ENCODE measurements around the gene UVSSA. TPM values are rescaled to one million over a fixed set of nuclear protein-coding genes. Genes with fewer than 3 reads are reported as not detected.
"Not testable (repeated sequence)": the region's sequence is repeated elsewhere in the genome, so short reads cannot be mapped to it uniquely, and the experiment has no call there.

Gene UVSSA
- total RNA-seq, 1 experiment from 2014 or later = 40.4 TPM

DNA sequence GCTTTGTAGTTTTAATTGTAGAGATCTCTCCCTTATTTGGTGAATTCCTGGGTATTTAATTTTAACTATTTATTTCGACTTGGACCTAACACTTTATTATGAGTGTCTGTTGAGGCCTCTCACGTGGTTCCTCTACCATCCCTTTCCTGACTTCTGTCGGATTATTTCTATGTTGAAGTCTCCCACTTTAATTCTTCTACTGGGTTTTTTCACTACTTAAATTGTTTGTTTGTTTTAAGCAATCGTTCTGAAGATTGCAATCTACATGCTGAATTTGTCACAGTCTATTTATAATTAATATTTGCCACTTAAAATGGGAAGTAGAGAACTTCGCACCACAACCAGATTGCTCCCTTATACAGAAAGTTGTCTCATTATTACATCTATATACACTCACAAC is 80.0 kb downstream of the UVSSA start:
- H3K4me3 Mint-ChIP-seq = no peak overlapping the region
- H3K27me3 Mint-ChIP-seq (ENCODE audit: low read depth) = no peaks in the 10 kb centered on the region
- TF ChIP-seq, protein P1, sequence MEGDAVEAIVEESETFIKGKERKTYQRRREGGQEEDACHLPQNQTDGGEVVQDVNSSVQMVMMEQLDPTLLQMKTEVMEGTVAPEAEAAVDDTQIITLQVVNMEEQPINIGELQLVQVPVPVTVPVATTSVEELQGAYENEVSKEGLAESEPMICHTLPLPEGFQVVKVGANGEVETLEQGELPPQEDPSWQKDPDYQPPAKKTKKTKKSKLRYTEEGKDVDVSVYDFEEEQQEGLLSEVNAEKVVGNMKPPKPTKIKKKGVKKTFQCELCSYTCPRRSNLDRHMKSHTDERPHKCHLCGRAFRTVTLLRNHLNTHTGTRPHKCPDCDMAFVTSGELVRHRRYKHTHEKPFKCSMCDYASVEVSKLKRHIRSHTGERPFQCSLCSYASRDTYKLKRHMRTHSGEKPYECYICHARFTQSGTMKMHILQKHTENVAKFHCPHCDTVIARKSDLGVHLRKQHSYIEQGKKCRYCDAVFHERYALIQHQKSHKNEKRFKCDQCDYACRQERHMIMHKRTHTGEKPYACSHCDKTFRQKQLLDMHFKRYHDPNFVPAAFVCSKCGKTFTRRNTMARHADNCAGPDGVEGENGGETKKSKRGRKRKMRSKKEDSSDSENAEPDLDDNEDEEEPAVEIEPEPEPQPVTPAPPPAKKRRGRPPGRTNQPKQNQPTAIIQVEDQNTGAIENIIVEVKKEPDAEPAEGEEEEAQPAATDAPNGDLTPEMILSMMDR (IDR thresholded peaks at IDR 0.05) = no peak
- TF ChIP-seq GRHL2 (CRISPR knock-in tag; IDR thresholded peaks at IDR 0.05; ENCODE audit: insufficient replicate concordance, severe bottlenecking) (no peak), FOXK1 (CRISPR knock-in tag; IDR thresholded peaks at IDR 0.05) (no peak), ZNF138 (CRISPR knock-in tag; conservative IDR thresholded peaks at IDR 0.05) (no peak)
- TF ChIP-seq, protein P2, sequence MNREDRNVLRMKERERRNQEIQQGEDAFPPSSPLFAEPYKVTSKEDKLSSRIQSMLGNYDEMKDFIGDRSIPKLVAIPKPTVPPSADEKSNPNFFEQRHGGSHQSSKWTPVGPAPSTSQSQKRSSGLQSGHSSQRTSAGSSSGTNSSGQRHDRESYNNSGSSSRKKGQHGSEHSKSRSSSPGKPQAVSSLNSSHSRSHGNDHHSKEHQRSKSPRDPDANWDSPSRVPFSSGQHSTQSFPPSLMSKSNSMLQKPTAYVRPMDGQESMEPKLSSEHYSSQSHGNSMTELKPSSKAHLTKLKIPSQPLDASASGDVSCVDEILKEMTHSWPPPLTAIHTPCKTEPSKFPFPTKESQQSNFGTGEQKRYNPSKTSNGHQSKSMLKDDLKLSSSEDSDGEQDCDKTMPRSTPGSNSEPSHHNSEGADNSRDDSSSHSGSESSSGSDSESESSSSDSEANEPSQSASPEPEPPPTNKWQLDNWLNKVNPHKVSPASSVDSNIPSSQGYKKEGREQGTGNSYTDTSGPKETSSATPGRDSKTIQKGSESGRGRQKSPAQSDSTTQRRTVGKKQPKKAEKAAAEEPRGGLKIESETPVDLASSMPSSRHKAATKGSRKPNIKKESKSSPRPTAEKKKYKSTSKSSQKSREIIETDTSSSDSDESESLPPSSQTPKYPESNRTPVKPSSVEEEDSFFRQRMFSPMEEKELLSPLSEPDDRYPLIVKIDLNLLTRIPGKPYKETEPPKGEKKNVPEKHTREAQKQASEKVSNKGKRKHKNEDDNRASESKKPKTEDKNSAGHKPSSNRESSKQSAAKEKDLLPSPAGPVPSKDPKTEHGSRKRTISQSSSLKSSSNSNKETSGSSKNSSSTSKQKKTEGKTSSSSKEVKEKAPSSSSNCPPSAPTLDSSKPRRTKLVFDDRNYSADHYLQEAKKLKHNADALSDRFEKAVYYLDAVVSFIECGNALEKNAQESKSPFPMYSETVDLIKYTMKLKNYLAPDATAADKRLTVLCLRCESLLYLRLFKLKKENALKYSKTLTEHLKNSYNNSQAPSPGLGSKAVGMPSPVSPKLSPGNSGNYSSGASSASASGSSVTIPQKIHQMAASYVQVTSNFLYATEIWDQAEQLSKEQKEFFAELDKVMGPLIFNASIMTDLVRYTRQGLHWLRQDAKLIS (CRISPR knock-in tag; IDR thresholded peaks at IDR 0.05; ENCODE audit: borderline replicate concordance) = no peak
- DNase-seq (ENCODE audit: low spot score) (no peak), ATAC-seq (no peak)
- no peaks in the 10 kb centered on the region for H3K9me3 Mint-ChIP-seq
- no peaks in the 10 kb centered on the region for H3K4me1 Mint-ChIP-seq
- ChIA-PET POLR2A (no interaction called here), CTCF (no interaction called here)
- H3K27ac Mint-ChIP-seq = no peak overlapping the region
- no peaks in the 10 kb centered on the region for H3K36me3 Mint-ChIP-seq

DNA sequence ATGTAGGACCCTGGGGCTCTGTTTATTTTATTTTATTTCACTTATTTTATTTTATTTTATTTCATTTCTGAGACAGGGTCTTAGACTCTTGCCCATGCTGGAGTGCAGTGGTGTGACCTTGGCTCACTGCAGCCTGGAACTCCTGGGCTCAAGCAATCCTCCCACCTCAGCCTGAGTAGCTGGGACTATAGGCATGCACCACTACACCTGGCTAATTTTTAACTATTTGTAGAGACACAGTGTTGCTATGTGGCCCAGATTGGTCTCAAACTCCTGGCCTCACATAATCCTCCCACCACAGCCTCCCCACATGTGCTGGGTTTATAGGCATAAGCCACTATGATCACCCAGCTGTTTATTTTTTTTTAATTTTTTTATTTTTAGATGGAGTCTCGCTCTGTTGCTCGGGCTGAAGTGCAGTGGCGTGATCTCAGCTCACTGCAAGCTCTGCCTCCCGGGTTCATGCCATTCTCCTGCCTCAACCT is 96.7 kb downstream of the UVSSA start:
- H3K4me3 Mint-ChIP-seq; POLR2A ChIA-PET; H3K27ac Mint-ChIP-seq; H3K4me1 Mint-ChIP-seq; CTCF ChIA-PET; ATAC-seq; H3K9me3 Mint-ChIP-seq; DNase-seq (ENCODE audit: low spot score); H3K27me3 Mint-ChIP-seq (ENCODE audit: low read depth); H3K36me3 Mint-ChIP-seq: not testable (repeated sequence)

Other genes with a start within 250 kb of the UVSSA start
- gene RNF212, start 233.6 kb upstream of the UVSSA start, total RNA-seq (2021) = 1.0 to 2.9 TPM (median 2.7 TPM) in 3 replicates
- gene SPON2, start 174.6 kb upstream of the UVSSA start, total RNA-seq (2021) = 4.9 to 6.6 TPM (median 5.3 TPM) in 3 replicates
- 143 to 167 TPM (median 159 TPM) in 3 replicates for gene CTBP1, start 98.1 kb upstream of the UVSSA start, total RNA-seq (2021)
- 66.9 to 86.9 TPM (median 79.8 TPM) in 3 replicates for gene MAEA, start 57.3 kb upstream of the UVSSA start, total RNA-seq (2021)
- not detected in 3 replicates for gene NKX1-1, start 59.2 kb downstream of the UVSSA start, total RNA-seq (2021)